HG03571 (cell line): Measurements from ENCODE around the gene NCAPD2.
"Not testable (repeated sequence)": the region's sequence is repeated elsewhere in the genome, so short reads cannot be mapped to it uniquely, and the experiment has no call there.

ENCODE experiments used
- ATAC-seq: cut with Tn5 transposase; IDR thresholded peaks from one replicate; pipeline ENCODE4 v1.9.1; 2021; ENCODE audit not compliant: unreplicated experiment

The NCAPD2 gene

DNA sequence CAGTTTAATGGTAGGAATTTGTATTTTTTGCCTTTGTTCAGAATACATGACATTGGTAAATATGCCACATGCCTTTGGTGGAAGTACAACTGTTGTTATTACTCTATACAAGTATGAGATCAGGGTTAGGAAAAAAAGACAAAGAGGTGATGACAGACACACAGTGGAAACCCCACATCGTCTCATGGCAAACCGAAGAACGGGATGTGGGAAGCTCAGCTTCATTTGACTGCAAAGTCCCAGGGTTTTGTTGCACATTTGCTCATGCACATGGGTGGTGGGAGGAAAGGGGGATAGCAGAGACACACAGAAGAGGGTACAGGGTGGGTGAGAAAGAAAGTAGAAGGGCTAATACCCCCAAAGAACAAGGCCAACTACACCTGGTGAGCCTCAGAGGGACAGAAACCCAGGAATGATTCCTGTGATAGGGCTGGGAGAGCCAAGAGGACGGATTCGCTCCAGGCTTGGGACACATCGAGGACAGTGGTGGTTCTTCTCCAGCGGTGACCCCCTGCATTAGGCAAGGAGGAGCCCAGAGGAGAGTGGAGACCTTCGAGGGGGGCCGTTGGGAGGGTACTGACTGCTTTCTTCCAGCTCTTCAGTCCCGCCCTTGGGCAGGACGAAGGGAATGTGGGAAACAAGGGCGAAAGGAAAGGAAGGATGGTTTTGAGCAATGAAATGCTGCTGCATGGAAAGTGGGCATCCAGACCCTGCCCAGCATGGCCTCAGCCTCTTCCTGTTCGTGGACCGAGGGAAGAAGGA is 31.5 kb upstream of the NCAPD2 start:
- ATAC-seq: no peak

DNA sequence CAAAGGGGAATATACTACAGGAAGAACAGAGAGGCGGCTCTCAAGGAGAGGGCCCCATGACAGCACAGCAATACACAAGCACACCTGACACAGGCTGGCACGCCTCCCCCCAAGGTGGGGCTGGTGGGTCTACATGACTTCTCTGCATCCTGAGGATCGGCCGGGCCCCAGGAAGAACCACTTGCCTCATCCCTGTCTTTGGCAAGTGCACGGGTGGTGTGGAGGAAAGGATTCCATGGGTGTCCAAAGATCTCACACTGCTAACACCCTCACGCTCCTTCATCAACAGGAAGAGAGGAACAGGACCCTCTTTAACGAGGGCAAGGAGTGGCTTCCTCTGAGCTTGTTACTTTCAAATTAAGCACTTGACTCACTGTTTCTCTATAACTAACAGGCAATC is 30.7 kb upstream of the NCAPD2 start:
- no peak for ATAC-seq

DNA sequence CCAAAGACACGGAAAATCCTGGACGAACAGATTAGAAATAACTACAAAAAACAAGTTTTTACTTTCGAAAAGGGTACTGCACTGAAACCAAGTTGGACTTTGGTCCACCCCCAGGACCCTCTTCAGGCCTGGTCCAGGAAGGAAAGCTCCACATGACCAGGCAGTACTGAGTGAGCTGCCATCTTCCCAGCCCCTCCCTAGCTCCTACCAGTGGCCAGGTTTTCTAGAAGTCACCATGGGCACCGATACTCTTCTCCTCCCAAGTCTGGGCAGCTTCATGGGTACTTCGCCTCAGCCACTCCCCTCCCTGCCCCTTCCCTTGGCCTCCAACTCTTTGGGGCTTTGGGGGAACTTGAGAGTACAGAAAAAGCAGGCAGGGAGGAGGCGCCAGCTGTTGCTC is 30.0 kb upstream of the NCAPD2 start:
- ATAC-seq: no peak

DNA sequence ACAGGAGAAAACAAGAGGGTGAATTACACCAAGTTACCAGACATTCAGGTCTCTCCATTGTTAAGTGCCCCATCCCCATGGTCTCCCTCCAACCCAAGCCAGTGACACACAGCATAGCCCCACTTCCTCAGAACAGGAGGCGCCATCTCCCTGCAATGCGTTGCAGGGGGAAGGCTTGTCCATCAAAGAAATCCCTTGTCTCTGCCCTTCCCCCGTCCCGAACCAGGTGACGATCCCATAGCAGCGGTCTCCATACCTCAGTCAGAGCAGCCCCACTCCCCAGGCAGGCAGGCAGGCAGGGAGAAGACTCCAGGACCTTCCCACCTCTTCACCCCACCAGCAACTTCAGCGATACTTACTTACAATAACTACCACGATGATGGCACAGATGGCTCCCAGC is 29.4 kb upstream of the NCAPD2 start:
- ATAC-seq: no peak

DNA sequence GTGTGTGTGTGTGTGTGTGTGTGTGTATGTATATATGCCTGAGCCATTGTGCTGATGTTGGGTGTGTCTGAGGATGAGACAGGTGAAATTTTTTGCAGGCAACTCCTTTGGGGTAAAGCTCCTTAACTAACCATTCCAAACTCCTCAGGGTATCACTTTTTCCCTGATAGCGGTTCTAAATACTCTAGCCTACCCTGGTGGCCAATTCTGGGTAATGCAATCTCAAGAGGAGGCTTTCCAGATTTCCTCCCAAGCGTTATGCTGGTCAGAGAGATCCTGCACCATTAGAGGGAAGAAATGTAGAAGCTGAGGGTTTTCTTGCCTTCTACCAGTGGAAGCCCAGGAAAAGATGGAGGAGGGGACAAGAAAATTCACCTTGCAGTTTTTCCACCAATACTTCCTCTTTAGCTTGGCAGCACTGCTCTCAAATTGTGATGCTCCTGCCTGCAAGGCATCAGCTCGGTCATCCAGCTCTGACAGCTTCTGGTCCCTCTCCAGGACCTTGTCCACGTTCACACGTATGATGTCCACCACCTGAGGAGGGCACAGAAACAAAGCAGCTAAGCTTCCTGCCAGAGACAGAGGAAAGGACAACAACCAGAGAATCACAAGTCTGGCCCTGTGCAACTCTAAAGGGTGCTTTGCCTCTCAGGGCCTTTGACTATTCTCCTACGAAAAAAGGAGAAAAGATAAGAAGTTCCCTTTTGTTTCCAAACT is 28.3 kb upstream of the NCAPD2 start:
- ATAC-seq: no peak

DNA sequence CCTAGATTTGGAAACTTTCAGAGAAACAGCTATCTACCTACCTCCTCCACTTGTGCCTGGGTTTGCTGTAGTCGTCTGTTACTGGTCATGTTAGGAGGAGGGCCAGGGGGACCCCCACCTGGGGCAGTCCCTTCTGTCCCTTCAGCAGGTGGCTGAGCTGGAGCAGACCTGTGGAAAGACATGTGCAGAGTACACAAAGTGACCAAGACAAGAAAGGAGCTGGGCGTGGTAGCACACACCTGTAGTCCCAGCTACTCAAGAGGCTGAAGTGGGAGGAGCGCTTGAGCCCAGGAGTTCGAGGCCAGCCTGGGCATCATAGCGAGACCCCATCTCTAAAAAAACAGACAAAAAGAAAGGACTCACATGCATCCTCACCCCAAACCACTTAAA is 27.7 kb upstream of the NCAPD2 start:
- ATAC-seq: no peak

DNA sequence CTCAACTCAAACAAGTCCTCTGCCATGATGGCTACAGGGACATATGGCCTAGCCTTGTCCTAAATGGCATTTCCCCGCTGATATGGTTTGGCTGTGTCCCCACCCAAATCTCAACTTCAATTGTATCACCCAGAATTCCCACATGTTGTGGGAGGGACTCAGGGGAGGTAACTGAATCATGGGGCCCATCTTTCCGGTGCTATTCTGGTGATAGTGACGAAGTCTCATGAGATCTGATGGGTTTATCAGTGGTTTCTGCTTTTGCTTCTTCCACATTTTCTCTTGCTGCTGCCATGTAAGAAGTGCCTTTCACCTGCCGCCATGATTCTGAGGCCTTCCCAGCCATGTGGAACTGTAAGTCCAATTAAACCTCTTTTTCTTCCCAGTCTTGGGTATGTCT is 27.2 kb upstream of the NCAPD2 start:
- not testable (repeated sequence) for ATAC-seq

DNA sequence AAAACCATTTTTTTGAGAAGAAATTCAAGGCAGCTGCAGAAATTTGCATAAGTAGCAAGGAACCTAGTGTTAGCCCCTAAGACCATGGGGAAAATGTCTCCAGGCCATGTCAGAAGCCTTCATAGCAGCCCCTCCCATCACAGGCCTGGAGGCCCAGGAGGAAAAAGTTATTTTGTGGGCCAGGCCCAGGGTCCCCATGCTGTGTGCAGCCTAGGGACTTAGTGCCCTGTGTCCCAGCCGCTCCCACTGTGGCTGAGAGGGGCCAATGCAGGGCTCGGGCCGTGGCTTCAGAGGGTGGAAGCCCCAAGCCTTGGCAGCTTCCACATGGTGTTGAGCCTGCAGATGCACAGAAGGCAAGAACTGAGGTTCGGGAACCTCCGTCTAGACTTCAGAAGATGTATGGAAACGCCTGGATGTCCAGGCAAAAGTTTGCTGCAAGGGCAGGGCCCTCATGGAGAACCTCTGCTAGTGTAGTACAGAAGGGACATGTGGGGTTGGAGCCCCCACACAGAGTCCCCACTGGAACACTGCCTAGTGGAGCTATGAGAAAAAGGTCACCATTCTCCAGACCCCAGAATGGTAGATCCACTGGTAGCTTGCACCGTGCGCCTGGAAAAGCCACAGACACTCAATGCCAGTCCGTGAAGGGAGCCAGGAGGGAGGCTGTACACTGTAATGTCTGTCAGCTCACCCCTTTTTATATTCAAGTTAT is 26.2 kb upstream of the NCAPD2 start:
- ATAC-seq: not testable (repeated sequence)

DNA sequence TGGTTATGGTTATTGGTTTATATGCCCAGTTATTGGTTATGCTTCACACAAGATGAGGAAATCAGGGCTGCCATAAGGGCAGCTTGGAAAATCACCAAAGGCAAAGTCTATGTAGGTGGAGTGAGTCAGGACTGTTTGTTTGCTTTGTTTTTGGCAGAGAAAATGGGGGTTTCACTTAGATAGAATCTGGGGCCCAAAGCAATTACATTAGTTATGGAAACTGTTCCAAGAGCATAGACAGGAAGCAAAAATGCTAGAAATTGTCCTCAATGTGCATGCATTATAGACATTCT is 25.7 kb upstream of the NCAPD2 start:
- no peak for ATAC-seq

DNA sequence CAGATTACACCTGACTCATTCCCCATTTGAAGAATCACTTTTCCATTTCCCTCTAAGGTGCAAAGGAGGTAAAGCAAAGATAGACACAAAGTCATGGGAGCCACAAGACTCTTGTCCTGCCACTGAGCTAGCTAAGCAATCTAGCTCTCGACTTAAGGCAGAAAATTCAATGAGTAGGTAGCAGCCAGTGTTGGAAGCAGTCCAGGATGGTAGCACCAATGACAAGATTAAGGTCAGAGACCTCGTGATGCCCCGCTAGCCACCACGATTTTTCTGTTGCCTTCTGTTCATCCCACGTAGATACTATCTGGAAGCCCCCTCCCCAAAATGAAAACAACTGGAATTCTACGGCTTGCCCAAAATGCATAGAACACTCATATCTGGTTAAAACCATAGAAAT is 24.8 kb upstream of the NCAPD2 start:
- no peak for ATAC-seq

DNA sequence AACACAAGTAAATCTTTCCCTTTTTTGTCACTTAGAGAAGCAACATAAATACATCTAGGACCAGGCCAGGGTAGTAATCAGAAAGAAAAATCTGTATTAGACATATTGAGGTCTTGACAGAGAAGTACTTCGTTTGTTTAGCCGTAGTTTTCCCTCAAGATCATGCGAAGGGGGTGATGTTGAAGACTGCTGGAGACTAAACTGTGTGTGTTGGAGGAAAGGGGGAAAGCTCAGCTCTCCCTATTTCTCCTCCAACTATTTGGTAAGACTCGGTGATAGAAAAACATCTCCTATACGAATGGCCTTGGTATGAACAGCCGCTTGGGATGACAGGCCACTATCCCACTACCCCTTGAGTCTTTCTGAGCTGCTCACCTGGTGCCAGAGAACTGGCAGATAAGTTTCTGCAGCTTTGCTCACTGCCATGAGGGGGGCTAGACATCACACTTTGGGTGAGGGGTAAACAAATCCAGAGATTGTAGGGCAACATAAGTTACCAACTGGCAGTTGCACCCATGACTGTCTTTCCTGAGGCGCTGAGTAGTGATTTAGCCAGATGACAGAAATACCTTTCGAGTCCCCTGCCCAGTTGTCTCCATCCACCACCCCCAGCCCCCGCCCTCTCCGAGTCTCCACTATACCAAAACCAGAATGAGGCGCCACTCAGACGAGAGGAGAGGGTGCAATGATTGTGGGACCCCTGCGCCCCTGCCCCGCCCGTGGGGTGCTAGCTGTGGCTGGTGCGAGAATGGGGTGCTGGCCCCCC is 24.1 kb upstream of the NCAPD2 start:
- no peak for ATAC-seq

DNA sequence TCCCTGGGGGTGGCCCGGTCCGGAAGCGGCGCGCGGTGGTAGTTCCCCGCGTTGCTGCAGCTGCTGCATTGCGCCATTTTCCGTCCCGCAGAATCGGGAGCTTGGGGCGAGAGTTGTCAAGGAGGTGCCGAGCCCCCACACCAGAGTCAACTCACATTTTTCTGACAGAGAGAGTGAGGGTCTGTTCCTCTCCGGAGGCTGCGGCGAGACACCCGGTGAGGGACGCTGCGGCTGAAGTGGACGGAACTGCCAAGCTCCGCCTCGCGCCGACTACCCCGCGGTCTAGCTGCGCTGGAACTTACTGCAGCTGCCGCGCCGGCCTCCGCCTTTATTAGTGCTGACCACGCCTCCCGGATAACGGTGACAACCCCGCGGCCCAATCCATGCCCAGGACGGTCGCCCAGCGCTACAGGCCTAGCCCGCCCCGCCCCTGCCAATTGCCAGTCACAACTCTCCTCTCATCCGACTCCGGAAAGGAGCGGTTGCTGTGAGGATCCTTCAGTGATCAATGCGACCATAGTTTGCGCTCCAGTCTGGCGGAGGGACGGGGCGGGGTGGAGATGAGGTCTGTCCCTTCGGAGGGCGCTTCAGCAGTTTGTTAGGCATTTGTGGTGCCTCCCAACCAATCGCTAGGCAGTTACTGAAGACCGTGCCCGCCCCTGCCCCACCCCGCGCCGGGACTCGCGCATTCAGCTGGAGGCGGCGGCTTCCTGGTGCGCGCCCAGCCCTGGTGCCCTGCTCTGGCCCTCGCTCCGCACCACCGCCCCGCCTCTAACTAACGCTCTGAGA is 23.3 kb upstream of the NCAPD2 start, which contains the start of gene VAMP1:
TSS of gene VAMP1 (minus strand) at position 303 of the 789 bp plus-strand sequence. CDS start at position 157, 146 bp downstream.
- peak; percentile 82 for ATAC-seq

DNA sequence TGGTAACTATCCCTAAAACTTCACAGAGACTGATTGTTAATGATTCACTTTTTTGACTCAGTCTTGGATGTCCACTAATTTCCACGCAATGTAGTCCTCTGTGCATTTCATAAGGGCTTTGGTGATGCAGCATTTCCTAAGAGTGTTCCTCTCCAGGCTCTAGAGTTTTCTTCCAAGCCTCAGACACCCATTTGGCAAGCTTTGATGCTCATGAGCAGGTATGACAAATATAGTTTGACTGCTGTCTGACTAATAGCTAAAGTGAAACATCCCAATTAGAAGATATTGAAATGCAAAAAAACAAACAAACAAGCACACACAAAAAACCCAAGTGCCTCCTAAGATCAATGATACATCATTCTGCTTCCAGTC is 21.9 kb upstream of the NCAPD2 start:
- no peak for ATAC-seq

DNA sequence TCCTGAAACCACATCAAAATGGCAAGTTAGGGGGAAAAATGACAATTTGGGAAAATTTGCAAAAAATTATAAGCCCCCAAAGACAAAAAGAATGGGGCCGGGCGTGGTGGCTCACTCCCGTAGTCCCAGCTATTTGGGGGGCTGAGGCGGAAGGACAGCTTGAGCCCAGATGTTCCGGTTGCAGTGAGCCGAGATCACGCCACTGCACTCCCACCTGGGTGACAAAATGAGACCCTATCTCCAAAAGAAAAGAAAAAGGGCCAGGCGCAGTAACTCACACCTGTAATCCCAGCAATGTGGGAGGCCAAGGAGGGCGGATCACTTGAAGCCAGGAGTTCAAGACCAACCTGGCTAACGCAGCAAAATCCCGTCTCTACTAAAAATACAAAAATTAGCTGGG is 21.4 kb upstream of the NCAPD2 start:
- no peak for ATAC-seq

DNA sequence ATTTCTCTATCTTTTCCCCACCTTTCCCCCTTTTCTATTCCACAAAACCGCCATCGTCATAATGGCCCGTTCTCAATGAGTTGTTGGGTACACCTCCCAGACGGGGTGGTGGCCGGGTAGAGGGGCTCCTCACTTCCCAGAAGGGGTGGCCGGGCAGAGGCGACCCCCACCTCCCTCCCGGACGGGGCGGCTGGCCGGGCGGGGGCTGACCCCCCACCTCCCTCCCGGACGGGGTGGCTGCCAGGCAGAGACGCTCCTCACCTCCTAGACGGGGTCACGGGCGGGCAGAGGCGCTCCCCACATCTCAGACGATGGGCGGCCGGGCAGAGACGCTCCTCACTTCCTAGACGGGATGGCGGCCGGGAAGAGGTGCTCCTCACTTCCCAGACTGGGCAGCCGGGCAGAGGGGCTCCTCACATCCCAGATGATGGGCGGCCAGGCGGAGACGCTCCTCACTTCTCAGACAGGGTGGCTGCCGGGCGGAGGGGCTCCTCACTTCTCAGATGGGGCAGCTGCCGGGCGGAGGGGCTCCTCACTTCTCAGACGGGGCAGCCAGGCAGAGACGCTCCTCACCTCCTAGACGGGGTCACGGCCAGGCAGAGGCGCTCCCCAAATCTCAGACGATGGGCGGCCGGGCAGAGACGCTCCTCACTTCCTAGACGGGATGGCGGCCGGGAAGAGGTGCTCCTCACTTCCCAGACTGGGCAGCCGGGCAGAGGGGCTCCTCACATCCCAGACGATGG is 18.5 kb upstream of the NCAPD2 start:
- ATAC-seq: not testable (repeated sequence)

DNA sequence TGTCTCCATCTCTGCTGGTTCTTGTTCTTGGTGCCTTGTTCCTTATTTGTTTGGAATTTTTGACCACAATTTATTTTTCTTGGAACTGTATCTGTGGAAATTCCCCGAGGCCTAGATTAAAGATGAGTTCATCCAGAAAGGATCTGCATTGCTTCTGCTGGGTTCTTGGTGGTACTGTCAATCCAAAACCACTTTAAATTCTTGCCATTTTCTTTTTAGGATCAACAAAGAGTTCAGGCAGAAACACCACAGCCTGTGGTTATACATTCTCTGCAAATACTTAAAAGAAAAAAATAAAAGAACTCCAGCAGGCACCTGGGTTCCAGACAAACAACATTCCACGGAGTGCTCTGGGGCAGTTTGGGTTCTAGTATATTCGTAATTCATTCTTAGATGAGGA is 17.4 kb upstream of the NCAPD2 start:
- ATAC-seq: no peak

DNA sequence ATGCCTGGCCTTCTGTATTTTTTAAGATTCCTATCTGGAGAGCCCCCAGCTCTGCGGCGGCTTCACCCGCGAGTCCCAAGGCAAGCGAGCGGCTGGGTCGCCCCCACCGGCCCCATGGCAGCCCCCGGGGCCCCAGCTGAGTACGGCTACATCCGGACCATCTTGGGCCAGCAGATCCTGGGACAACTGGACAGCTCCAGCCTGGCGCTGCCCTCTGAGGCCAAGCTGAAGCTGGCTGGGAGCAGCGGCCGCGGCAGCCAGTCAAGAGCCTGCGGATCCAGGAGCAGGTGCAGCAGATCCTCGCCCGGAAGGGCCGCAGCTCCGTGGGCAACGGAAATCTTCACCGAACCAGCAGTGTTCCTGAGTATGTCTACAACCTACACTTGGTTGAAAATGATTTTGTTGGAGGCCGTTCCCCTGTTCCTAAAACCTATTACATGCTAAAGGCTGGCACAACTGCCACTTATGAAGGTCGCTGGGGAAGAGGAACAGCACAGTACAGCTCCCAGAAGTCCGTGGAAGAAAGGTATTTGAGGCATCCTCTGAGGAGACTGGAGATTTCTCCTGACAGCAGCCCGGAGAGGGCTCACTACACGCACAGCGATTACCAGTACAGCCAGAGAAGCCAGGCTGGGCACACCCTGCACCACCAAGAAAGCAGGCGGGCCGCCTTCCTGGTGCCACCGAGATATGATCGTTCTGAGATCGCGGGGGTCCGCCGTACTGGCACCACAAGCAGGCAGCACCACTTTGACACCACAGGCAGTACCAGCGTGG is 16.1 kb upstream of the NCAPD2 start:
- not testable (repeated sequence) for ATAC-seq

DNA sequence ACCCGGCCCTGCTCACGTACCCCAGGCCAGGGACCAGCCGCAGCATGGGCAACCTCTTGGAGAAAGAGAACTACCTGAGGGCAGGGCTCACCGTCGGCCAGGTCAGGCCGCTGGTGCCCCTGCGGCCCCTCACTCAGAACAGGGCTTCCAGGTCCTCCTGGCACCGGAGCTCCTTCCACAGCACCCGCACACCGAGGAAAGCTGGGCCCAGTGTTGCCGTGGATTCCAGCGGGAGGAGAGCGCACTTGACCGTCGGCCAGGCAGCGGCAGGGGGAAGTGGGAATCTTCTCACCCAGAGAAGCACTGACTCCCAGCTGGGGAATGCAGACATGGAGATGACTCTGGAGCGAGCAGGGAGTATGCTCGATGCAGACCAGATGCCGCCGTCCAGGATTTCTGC is 15.5 kb upstream of the NCAPD2 start:
- ATAC-seq: no peak

DNA sequence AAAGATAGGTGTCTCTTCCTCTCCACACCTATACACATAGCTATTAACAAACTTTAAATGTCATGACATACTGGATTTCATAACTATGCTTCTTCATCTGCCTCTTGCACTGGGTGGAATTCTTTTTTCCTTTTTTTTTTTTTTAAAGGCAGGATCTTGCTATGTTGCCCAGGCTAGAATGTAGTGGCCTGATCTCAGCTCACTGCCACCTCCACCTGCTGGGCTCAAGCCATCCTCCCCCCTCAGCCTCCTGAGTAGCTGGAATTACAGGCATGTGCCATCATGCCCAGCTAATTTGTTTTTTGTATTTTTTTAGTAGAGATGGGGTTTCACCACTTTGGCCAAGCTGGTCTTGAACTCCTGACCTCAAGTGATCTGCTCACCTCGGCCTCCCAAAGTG is 5.7 kb upstream of the NCAPD2 start:
- ATAC-seq: no peak
